Endometrium (tissue), 2 donors: ENCODE results near the gene NAXE.
"Not testable (repeated sequence)": the region's sequence is repeated elsewhere in the genome, so short reads cannot be mapped to it uniquely, and the experiment has no call there.

Source experiments
- FAIRE-seq: peaks from 2 replicates; lab custom pipeline; 2012; peaks lifted over from hg19 to GRCh38; lab: Jason Lieb, UNC
- donor health status: control.
- donor health status: control.

NAXE gene

GRCh38 chr1:156593661-156593989 lies 2.0 kb downstream of the NAXE start:
- FAIRE-seq = no peak

GRCh38 chr1:156594190-156594589 lies 2.6 kb downstream of the NAXE start:
- no peak for FAIRE-seq

- no peak for FAIRE-seq
Measured at GRCh38 chr1:156595016-156595415, 3.4 kb downstream of the NAXE start.

GRCh38 chr1:156596426-156596825 lies 4.8 kb downstream of the NAXE start:
- no peak for FAIRE-seq

GRCh38 chr1:156598125-156598524 lies 6.5 kb downstream of the NAXE start:
- no peak for FAIRE-seq

- FAIRE-seq = no peak
Measured at GRCh38 chr1:156598731-156599432, 7.3 kb downstream of the NAXE start.

GRCh38 chr1:156599811-156600210 lies 8.2 kb downstream of the NAXE start:
- FAIRE-seq = no peak

GRCh38 chr1:156600733-156601121 lies 9.2 kb downstream of the NAXE start:
- no peak for FAIRE-seq

- no peak for FAIRE-seq
Measured at GRCh38 chr1:156601122-156601830, 9.7 kb downstream of the NAXE start, which contains the start of gene GPATCH4. GPATCH4 (minus strand) TSS chr1:156601479.

GRCh38 chr1:156601892-156602291 lies 10.3 kb downstream of the NAXE start:
- FAIRE-seq = no peak

- no peak for FAIRE-seq
Measured at GRCh38 chr1:156602557-156602993, 11.0 kb downstream of the NAXE start.

- not testable (repeated sequence) for FAIRE-seq
Measured at GRCh38 chr1:156607344-156607743, 15.8 kb downstream of the NAXE start.

- FAIRE-seq = peak; percentile 72
Measured at GRCh38 chr1:156608036-156608674, 16.6 kb downstream of the NAXE start.

- FAIRE-seq = no peak
Measured at GRCh38 chr1:156608981-156609380, 17.4 kb downstream of the NAXE start.

GRCh38 chr1:156610072-156610471 lies 18.5 kb downstream of the NAXE start:
- not testable (repeated sequence) for FAIRE-seq

GRCh38 chr1:156612666-156613065 lies 21.1 kb downstream of the NAXE start:
- FAIRE-seq = no peak

- no peak for FAIRE-seq
Measured at GRCh38 chr1:156615946-156616345, 24.4 kb downstream of the NAXE start.

GRCh38 chr1:156616463-156616862 lies 24.9 kb downstream of the NAXE start:
- peak; percentile 96 for FAIRE-seq

- FAIRE-seq = no peak
Measured at GRCh38 chr1:156618853-156619581, 27.4 kb downstream of the NAXE start, which contains the start of gene HAPLN2. HAPLN2 (plus strand) TSS chr1:156619415; CDS start chr1:156623491, 4,076 bp downstream.

GRCh38 chr1:156619582-156619955 lies 28.0 kb downstream of the NAXE start:
- FAIRE-seq = no peak

- no peak for FAIRE-seq
Measured at GRCh38 chr1:156622581-156623297, 31.2 kb downstream of the NAXE start.
